ENCODE measurements around the gene LINC00632. TPM values are rescaled to one million over a fixed set of nuclear protein-coding genes. Genes with fewer than 3 reads are reported as not detected.

The LINC00632 gene
- polyA plus RNA-seq (2012; rRNA removed): 0.31 and 1.2 TPM in 2 replicates
- polyA plus RNA-seq (2012; cell fraction: cytosol; rRNA removed): 1.3 and 2.1 TPM in 2 replicates
- 0.41 and 0.54 TPM in 2 replicates for polyA plus RNA-seq (2012; cell fraction: nucleus; rRNA removed)

- TF ChIP-seq MXI1 (IDR thresholded peaks at IDR 0.05; ENCODE audit: low read depth, low read length) (0 out of 2 replicates have a peak, but pooled peaks have one; percentile 19), CHD2 (IDR thresholded peaks at IDR 0.05; ENCODE audit: low read length, partially characterized antibody) (no peak)
- POLR2A ChIA-PET: no interaction called here
- H3K4me1 ChIP-seq (ENCODE audit: control insufficient read depth in 1 of 2, insufficient read depth in 2 of 2, low read depth in 1 of 2, low read length in 1 of 2): peaks cover 0 to 7% of the 10 kb centered on the region in 2 experiments; a peak in 1 of 4 replicates
- no peak within 1 kb of the TSS for H3K4me2 ChIP-seq
- no peak within 1 kb of the TSS for H2AFZ ChIP-seq (ENCODE audit: low read depth)
- H3K9ac ChIP-seq: no peak within 1 kb of the TSS
- no peaks in the 10 kb centered on the region for H3F3A ChIP-seq (replicated peaks; ENCODE audit: insufficient read depth)
- no peaks in the 10 kb centered on the region for H3K36me3 ChIP-seq (replicated peaks in 1 of 2; ENCODE audit: control insufficient read depth in 1 of 2, insufficient read depth in 2 of 2, low read length in 1 of 2)
- H3K4me3 ChIP-seq (ENCODE audit: low read depth in 2 of 2, low read length in 1 of 2): peak within 1 kb of the TSS in 1 of 2 experiments; percentile 27; a peak in 2 of 4 replicates
- no peaks in the 10 kb centered on the region for H3K79me2 ChIP-seq (ENCODE audit: insufficient read depth)
- CTCF ChIA-PET: interaction anchor here (1.0 to 1.8 kb wide), 3 partner anchors 9 to 24 kb away, joined by 3 to 9 read pairs (median 3); no protein-coding TSS in a partner anchor
- peak within 1 kb of the TSS in 1 of 2 experiments; percentile 47; a peak in 2 of 4 replicates for H3K27ac ChIP-seq (ENCODE audit: low read depth in 2 of 2, low read length in 1 of 2)
- WGBS (ENCODE audit: low lambda C conversion rate): 12% methylated on average over 3 of the region's 3 CpGs
- no peaks in the 10 kb centered on the region for H4K20me1 ChIP-seq (ENCODE audit: insufficient read depth)
- no peaks in the 10 kb centered on the region for H3K9me3 ChIP-seq
- no peaks in the 10 kb centered on the region for H3K9me2 ChIP-seq
- peaks cover 5% of the 10 kb centered on the region; the same call in 1 of the 2 replicates for H3K27me3 ChIP-seq (ENCODE audit: insufficient read depth)
- DNase-seq: peak; percentile 13
Observed at GRCh38 chrX:140709421-140709846, at the start of gene LINC00632. TSS of gene LINC00632 (plus strand) at chrX:140709759.

GRCh38 chrX:140661643-140662042 is 47.9 kb upstream of the LINC00632 start:
- Histone ChIP-seq H3K27ac (ENCODE audit: low read depth in 2 of 2, low read length in 1 of 2) (no peak overlapping the region), H3K36me3 (replicated peaks in 1 of 2; ENCODE audit: control insufficient read depth in 1 of 2, insufficient read depth in 2 of 2, low read length in 1 of 2) (no peaks in the 10 kb centered on the region), H3K9me3 (no peaks in the 10 kb centered on the region), H3K79me2 (ENCODE audit: insufficient read depth) (no peaks in the 10 kb centered on the region), H3K9ac (no peak overlapping the region), H3K4me2 (no peak overlapping the region), H3K27me3 (ENCODE audit: insufficient read depth) (no peaks in the 10 kb centered on the region), H3K4me3 (ENCODE audit: low read depth in 2 of 2, low read length in 1 of 2) (no peak overlapping the region), H3K9me2 (no peaks in the 10 kb centered on the region), H2AFZ (ENCODE audit: low read depth) (no peak overlapping the region), H3F3A (replicated peaks; ENCODE audit: insufficient read depth) (no peaks in the 10 kb centered on the region), H3K4me1 (ENCODE audit: control insufficient read depth in 1 of 2, insufficient read depth in 2 of 2, low read depth in 1 of 2, low read length in 1 of 2) (no peaks in the 10 kb centered on the region), H4K20me1 (ENCODE audit: insufficient read depth) (no peaks in the 10 kb centered on the region)
- DNase-seq: no peak
- 14% methylated on average over 4 of the region's 4 CpGs for WGBS (ENCODE audit: low lambda C conversion rate)
- ChIA-PET CTCF (interaction anchor here (0.8 to 1.2 kb wide), 2 partner anchors 106 to 605 kb away, joined by 3 read pairs; no protein-coding TSS in a partner anchor), POLR2A (no interaction called here)
- TF ChIP-seq RAD21 (IDR thresholded peaks at IDR 0.05; ENCODE audit: low read length) (peak; percentile 38; the same call in 1 of the 2 replicates), MEF2A (IDR thresholded peaks at IDR 0.05; ENCODE audit: borderline replicate concordance, low read depth) (no peak)
- TF ChIP-seq, protein P1, sequence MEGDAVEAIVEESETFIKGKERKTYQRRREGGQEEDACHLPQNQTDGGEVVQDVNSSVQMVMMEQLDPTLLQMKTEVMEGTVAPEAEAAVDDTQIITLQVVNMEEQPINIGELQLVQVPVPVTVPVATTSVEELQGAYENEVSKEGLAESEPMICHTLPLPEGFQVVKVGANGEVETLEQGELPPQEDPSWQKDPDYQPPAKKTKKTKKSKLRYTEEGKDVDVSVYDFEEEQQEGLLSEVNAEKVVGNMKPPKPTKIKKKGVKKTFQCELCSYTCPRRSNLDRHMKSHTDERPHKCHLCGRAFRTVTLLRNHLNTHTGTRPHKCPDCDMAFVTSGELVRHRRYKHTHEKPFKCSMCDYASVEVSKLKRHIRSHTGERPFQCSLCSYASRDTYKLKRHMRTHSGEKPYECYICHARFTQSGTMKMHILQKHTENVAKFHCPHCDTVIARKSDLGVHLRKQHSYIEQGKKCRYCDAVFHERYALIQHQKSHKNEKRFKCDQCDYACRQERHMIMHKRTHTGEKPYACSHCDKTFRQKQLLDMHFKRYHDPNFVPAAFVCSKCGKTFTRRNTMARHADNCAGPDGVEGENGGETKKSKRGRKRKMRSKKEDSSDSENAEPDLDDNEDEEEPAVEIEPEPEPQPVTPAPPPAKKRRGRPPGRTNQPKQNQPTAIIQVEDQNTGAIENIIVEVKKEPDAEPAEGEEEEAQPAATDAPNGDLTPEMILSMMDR (IDR thresholded peaks at IDR 0.05): peak; percentile 15; the same call in 1 of the 2 replicates

DNA sequence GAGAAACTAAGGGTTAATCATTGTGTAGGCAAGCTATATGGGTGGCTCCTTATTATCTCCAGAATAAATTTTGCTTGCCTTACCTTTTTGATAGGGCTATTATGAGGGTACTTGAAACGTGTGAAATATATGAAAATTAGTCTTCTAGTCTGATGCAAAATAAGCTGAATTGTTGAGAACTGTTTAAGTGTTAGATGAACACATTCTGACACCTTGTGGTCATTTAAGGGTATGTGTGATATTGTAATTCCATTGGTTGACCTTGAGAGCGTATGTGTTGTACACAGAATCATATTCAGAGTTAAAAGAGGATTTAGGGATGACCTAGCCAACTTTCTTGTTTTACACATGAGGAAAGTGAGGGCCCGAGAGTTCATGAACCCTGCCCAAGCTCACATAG is 44.6 kb upstream of the LINC00632 start:
- peak; percentile 7 for DNase-seq

More for the DNA sequence above, 44.6 kb upstream of the LINC00632 start:
- Histone ChIP-seq H4K20me1 (ENCODE audit: insufficient read depth) (no peaks in the 10 kb centered on the region), H3K4me1 (ENCODE audit: control insufficient read depth in 1 of 2, insufficient read depth in 2 of 2, low read depth in 1 of 2, low read length in 1 of 2) (no peaks in the 10 kb centered on the region), H3K9ac (no peak overlapping the region), H2AFZ (ENCODE audit: low read depth) (no peak overlapping the region), H3K36me3 (replicated peaks in 1 of 2; ENCODE audit: control insufficient read depth in 1 of 2, insufficient read depth in 2 of 2, low read length in 1 of 2) (no peaks in the 10 kb centered on the region), H3K79me2 (ENCODE audit: insufficient read depth) (no peaks in the 10 kb centered on the region), H3K27ac (ENCODE audit: low read depth in 2 of 2, low read length in 1 of 2) (no peak overlapping the region), H3K9me3 (no peaks in the 10 kb centered on the region), H3K4me3 (ENCODE audit: low read depth in 2 of 2, low read length in 1 of 2) (no peak overlapping the region), H3K4me2 (no peak overlapping the region), H3F3A (replicated peaks; ENCODE audit: insufficient read depth) (no peaks in the 10 kb centered on the region), H3K9me2 (no peaks in the 10 kb centered on the region), H3K27me3 (ENCODE audit: insufficient read depth) (no peaks in the 10 kb centered on the region)
- TF ChIP-seq JUND (IDR thresholded peaks at IDR 0.05) (no peak), SMC3 (IDR thresholded peaks at IDR 0.05; ENCODE audit: low read depth, low read length) (0 out of 2 replicates have a peak, but pooled peaks have one; percentile 2), FOSL2 (IDR thresholded peaks at IDR 0.05; ENCODE audit: borderline replicate concordance, low read depth) (no peak), MXI1 (IDR thresholded peaks at IDR 0.05; ENCODE audit: low read depth, low read length) (no peak), RAD21 (IDR thresholded peaks at IDR 0.05; ENCODE audit: low read length) (peak; percentile 61)
- TF ChIP-seq, protein P1 (IDR thresholded peaks at IDR 0.05): peak; percentile 48
- WGBS (ENCODE audit: low lambda C conversion rate): 2% methylated on average over 3 of the region's 3 CpGs
- ChIA-PET CTCF (interaction anchor here (0.6 to 1.9 kb wide), 10 partner anchors 8 to 203 kb away, joined by 3 to 8 read pairs (median 6); no protein-coding TSS in a partner anchor), POLR2A (no interaction called here)
